WTC11 (cell line): ENCODE results near the gene MT1B. TPM values are rescaled to one million over a fixed set of nuclear protein-coding genes. Genes with fewer than 3 reads are reported as not detected.

ENCODE experiments used
- ATAC-seq: fragments of 200-7000 bp; cut with Tn5 transposase; 2 replicates; pipeline ENCODE4 v1.10.0; 2021; ENCODE audit warnings: mild to moderate bottlenecking, moderate library complexity
- CTCF ChIA-PET: fragments of 300-600 bp; sonication (Branson Sonifier 250); formaldehyde crosslinking; loops from one replicate; lab custom pipeline; 2021; ENCODE audit warnings: antibody characterized with exemption; lab: Charles Lee
- POLR2A ChIA-PET: fragments of 350-600 bp; sonication (Branson Sonifier 250); formaldehyde crosslinking; loops from one replicate; lab custom pipeline; 2021; ENCODE audit warnings: antibody characterized with exemption; lab: Charles Lee
- DNase-seq: peaks from one replicate; pipeline ENCODE4 v3.0.0; 2021; ENCODE audit warnings: low spot score
- H3K27ac Mint-ChIP-seq: 2 replicates; pipeline ENCODE4 v1.8.0; 2021; ENCODE audit warnings: mixed read lengths
- H3K27me3 Mint-ChIP-seq: 2 replicates; pipeline ENCODE4 v1.8.0; 2021; ENCODE audit warnings: low read depth, mild to moderate bottlenecking, moderate library complexity, mixed read lengths
- H3K36me3 Mint-ChIP-seq: 2 replicates; pipeline ENCODE4 v1.8.0; 2021; ENCODE audit warnings: mixed read lengths
- H3K4me1 Mint-ChIP-seq: 2 replicates; pipeline ENCODE4 v1.8.0; 2022; ENCODE audit warnings: mixed read lengths
- H3K4me3 Mint-ChIP-seq: 2 replicates; pipeline ENCODE4 v1.8.0; 2021; ENCODE audit warnings: mild to moderate bottlenecking, moderate library complexity, mixed read lengths
- H3K9me3 Mint-ChIP-seq: 2 replicates; pipeline ENCODE4 v1.8.0; 2021; ENCODE audit warnings: mixed read lengths
- ETV6 ChIP-seq: sonication (generic); formaldehyde crosslinking; IDR thresholded peaks from 2 replicates; pipeline ENCODE4 v1.8.1; 2022; ENCODE audit warnings: mild to moderate bottlenecking, missing genetic modification reagents
- JUN ChIP-seq: sonication (generic); formaldehyde crosslinking; IDR thresholded peaks from 2 replicates; pipeline ENCODE4 v1.8.0; 2023; ENCODE audit warnings: mild to moderate bottlenecking, missing genetic modification reagents
- NFATC4 ChIP-seq: fragments of 250-450 bp; sonication (Bioruptor Pico); IDR thresholded peaks from 2 replicates; pipeline ENCODE4 v1.9.0; 2021; ENCODE audit warnings: mild to moderate bottlenecking
- NR3C1 ChIP-seq: sonication (generic); formaldehyde crosslinking; conservative IDR thresholded peaks from 2 replicates; pipeline ENCODE4 v1.8.1; 2023; ENCODE audit warnings: low read depth, mild to moderate bottlenecking, missing genetic modification reagents
- SMAD3 ChIP-seq: sonication (generic); formaldehyde crosslinking; IDR thresholded peaks from 2 replicates; pipeline ENCODE4 v1.8.0; 2022; ENCODE audit warnings: missing genetic modification reagents, mild to moderate bottlenecking, borderline replicate concordance
- SP1 ChIP-seq: sonication (generic); formaldehyde crosslinking; conservative IDR thresholded peaks from 2 replicates; pipeline ENCODE4 v1.8.1; 2022; ENCODE audit warnings: missing genetic modification reagents
- total RNA-seq: library from RNA; stranded (reverse); gene quantifications from 3 replicates; pipeline ENCODE4 v1.2.3, GENCODE V29; 2021
- TF ChIP-seq, protein P1 (sequence below): fragments of 250-450 bp; sonication (Bioruptor Pico); IDR thresholded peaks from 2 replicates; pipeline ENCODE4 v1.9.0; 2021; ENCODE audit warnings: mild to moderate bottlenecking
- TF ChIP-seq, protein P2 (sequence below): fragments of 250-450 bp; sonication (Bioruptor Pico); IDR thresholded peaks from 2 replicates; pipeline ENCODE4 v1.9.0; 2021; ENCODE audit warnings: mild to moderate bottlenecking
- TF ChIP-seq, protein P3 (sequence below): fragments of 250-450 bp; sonication (Bioruptor Pico); IDR thresholded peaks from 2 replicates; pipeline ENCODE4 v1.9.0; 2021; ENCODE audit warnings: moderate library complexity, mild to moderate bottlenecking, inconsistent platforms, borderline replicate concordance
- TF ChIP-seq, protein P4 (sequence below): sonication (generic); formaldehyde crosslinking; conservative IDR thresholded peaks from 2 replicates; pipeline ENCODE4 v1.8.1; 2022; ENCODE audit warnings: mild to moderate bottlenecking, missing genetic modification reagents
- TF ChIP-seq, protein P5 (sequence below): fragments of 250-450 bp; sonication (Bioruptor Pico); IDR thresholded peaks from 2 replicates; pipeline ENCODE4 v1.8.0; 2021; ENCODE audit warnings: mild to moderate bottlenecking
- TF ChIP-seq, protein P6 (sequence below): sonication (generic); formaldehyde crosslinking; IDR thresholded peaks from 2 replicates; pipeline ENCODE4 v1.8.0; 2023; ENCODE audit warnings: missing genetic modification reagents, mild to moderate bottlenecking, borderline replicate concordance
- TF ChIP-seq, protein P7 (sequence below): sonication (generic); formaldehyde crosslinking; IDR thresholded peaks from 2 replicates; pipeline ENCODE4 v1.8.1; 2022; ENCODE audit warnings: low read depth, mild to moderate bottlenecking, moderate library complexity, missing genetic modification reagents, borderline replicate concordance

Gene MT1B
- total RNA-seq, 1 experiment from 2014 or later, result not detected

DNA sequence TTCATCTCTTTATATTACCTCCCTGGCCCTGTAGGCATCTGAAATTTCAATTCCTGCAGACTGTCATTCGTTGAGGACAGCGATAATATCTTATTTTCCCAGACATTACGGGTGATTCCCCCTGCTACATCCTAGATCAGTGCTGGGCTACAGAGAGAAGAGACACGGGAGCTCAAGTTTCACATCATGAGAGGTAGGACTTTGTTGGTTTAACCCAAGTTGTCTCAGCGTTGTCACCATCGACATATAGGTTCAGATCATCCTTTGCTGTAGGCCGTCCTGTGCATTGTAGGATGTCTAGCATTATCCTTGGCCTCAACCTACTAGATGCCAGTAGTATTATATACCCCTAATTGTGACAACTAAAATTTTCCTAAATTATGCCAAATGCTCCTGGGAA lies 49.8 kb downstream of the MT1B start:
- peak; percentile 55; the same call in 1 of the 2 replicates for ATAC-seq
- POLR2A ChIA-PET, result interaction anchor here (1.1 to 2.3 kb wide), 6 partner anchors 19 to 250 kb away, joined by 3 to 10 read pairs (median 4); partner anchors contain the start of genes MT1E, MT1X, MT2A and NUDT21
- TF ChIP-seq, protein P1, sequence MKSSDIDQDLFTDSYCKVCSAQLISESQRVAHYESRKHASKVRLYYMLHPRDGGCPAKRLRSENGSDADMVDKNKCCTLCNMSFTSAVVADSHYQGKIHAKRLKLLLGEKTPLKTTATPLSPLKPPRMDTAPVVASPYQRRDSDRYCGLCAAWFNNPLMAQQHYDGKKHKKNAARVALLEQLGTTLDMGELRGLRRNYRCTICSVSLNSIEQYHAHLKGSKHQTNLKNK (CRISPR knock-in tag), result no peak
- no peak for TF ChIP-seq ETV6
- TF ChIP-seq, protein P2, sequence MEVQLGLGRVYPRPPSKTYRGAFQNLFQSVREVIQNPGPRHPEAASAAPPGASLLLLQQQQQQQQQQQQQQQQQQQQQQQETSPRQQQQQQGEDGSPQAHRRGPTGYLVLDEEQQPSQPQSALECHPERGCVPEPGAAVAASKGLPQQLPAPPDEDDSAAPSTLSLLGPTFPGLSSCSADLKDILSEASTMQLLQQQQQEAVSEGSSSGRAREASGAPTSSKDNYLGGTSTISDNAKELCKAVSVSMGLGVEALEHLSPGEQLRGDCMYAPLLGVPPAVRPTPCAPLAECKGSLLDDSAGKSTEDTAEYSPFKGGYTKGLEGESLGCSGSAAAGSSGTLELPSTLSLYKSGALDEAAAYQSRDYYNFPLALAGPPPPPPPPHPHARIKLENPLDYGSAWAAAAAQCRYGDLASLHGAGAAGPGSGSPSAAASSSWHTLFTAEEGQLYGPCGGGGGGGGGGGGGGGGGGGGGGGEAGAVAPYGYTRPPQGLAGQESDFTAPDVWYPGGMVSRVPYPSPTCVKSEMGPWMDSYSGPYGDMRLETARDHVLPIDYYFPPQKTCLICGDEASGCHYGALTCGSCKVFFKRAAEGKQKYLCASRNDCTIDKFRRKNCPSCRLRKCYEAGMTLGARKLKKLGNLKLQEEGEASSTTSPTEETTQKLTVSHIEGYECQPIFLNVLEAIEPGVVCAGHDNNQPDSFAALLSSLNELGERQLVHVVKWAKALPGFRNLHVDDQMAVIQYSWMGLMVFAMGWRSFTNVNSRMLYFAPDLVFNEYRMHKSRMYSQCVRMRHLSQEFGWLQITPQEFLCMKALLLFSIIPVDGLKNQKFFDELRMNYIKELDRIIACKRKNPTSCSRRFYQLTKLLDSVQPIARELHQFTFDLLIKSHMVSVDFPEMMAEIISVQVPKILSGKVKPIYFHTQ (CRISPR knock-in tag), result no peak
- TF ChIP-seq NR3C1, result no peak
- TF ChIP-seq, protein P3, sequence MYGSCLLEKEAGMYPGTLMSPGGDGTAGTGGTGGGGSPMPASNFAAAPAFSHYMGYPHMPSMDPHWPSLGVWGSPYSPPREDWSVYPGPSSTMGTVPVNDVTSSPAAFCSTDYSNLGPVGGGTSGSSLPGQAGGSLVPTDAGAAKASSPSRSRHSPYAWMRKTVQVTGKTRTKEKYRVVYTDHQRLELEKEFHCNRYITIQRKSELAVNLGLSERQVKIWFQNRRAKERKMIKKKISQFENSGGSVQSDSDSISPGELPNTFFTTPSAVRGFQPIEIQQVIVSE (CRISPR knock-in tag), result no peak
- TF ChIP-seq NFATC4, result no peak
- TF ChIP-seq, protein P4, sequence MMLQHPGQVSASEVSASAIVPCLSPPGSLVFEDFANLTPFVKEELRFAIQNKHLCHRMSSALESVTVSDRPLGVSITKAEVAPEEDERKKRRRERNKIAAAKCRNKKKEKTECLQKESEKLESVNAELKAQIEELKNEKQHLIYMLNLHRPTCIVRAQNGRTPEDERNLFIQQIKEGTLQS (CRISPR knock-in tag), result no peak
- no peak for TF ChIP-seq JUN
- TF ChIP-seq, protein P5, sequence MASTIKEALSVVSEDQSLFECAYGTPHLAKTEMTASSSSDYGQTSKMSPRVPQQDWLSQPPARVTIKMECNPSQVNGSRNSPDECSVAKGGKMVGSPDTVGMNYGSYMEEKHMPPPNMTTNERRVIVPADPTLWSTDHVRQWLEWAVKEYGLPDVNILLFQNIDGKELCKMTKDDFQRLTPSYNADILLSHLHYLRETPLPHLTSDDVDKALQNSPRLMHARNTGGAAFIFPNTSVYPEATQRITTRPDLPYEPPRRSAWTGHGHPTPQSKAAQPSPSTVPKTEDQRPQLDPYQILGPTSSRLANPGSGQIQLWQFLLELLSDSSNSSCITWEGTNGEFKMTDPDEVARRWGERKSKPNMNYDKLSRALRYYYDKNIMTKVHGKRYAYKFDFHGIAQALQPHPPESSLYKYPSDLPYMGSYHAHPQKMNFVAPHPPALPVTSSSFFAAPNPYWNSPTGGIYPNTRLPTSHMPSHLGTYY (CRISPR knock-in tag), result no peak
- TF ChIP-seq, protein P6, sequence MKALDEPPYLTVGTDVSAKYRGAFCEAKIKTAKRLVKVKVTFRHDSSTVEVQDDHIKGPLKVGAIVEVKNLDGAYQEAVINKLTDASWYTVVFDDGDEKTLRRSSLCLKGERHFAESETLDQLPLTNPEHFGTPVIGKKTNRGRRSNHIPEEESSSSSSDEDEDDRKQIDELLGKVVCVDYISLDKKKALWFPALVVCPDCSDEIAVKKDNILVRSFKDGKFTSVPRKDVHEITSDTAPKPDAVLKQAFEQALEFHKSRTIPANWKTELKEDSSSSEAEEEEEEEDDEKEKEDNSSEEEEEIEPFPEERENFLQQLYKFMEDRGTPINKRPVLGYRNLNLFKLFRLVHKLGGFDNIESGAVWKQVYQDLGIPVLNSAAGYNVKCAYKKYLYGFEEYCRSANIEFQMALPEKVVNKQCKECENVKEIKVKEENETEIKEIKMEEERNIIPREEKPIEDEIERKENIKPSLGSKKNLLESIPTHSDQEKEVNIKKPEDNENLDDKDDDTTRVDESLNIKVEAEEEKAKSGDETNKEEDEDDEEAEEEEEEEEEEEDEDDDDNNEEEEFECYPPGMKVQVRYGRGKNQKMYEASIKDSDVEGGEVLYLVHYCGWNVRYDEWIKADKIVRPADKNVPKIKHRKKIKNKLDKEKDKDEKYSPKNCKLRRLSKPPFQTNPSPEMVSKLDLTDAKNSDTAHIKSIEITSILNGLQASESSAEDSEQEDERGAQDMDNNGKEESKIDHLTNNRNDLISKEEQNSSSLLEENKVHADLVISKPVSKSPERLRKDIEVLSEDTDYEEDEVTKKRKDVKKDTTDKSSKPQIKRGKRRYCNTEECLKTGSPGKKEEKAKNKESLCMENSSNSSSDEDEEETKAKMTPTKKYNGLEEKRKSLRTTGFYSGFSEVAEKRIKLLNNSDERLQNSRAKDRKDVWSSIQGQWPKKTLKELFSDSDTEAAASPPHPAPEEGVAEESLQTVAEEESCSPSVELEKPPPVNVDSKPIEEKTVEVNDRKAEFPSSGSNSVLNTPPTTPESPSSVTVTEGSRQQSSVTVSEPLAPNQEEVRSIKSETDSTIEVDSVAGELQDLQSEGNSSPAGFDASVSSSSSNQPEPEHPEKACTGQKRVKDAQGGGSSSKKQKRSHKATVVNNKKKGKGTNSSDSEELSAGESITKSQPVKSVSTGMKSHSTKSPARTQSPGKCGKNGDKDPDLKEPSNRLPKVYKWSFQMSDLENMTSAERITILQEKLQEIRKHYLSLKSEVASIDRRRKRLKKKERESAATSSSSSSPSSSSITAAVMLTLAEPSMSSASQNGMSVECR (CRISPR knock-in tag), result no peak
- TF ChIP-seq, protein P7, sequence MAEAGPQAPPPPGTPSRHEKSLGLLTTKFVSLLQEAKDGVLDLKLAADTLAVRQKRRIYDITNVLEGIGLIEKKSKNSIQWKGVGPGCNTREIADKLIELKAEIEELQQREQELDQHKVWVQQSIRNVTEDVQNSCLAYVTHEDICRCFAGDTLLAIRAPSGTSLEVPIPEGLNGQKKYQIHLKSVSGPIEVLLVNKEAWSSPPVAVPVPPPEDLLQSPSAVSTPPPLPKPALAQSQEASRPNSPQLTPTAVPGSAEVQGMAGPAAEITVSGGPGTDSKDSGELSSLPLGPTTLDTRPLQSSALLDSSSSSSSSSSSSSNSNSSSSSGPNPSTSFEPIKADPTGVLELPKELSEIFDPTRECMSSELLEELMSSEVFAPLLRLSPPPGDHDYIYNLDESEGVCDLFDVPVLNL (CRISPR knock-in tag), result no peak
- TF ChIP-seq SP1, result no peak
- TF ChIP-seq SMAD3 (CRISPR knock-in tag), result no peak
- peaks cover 11% of the 10 kb centered on the region for H3K9me3 Mint-ChIP-seq
- peaks cover 17% of the 10 kb centered on the region for H3K4me1 Mint-ChIP-seq
- H3K4me3 Mint-ChIP-seq, result no peak overlapping the region
- CTCF ChIA-PET, result interaction anchor here (0.7 to 3.3 kb wide), 47 partner anchors 9 to 232 kb away, joined by 3 to 46 read pairs (median 7); partner anchors contain the start of genes MT1E, MT1F, MT1G and MT1H
- DNase-seq, result no peak
- peaks cover 2% of the 10 kb centered on the region for H3K27me3 Mint-ChIP-seq
- H3K36me3 Mint-ChIP-seq, result peaks cover 5% of the 10 kb centered on the region; the same call in 1 of the 2 replicates
- no peak overlapping the region for H3K27ac Mint-ChIP-seq

Other genes starting within 250 kb of the MT1B start
- gene AMFR, start 226.3 kb upstream of the MT1B start, total RNA-seq, result 31.2 to 34.5 TPM (median 31.7 TPM) in 3 replicates
- 247 to 263 TPM (median 259 TPM) in 3 replicates for gene NUDT21, start 200.6 kb upstream of the MT1B start, total RNA-seq
- 50.5 to 52.2 TPM (median 50.7 TPM) in 3 replicates for gene OGFOD1, start 200.3 kb upstream of the MT1B start, total RNA-seq
- gene BBS2, start 131.9 kb upstream of the MT1B start, total RNA-seq, result 19.1 to 25.7 TPM (median 24.1 TPM) in 3 replicates
- gene MT4, start 86.8 kb upstream of the MT1B start, total RNA-seq, result not detected in 3 replicates
- gene MT3, start 62.4 kb upstream of the MT1B start, total RNA-seq, result 0.71 to 1.2 TPM (median 0.77 TPM) in 3 replicates
- 139 to 173 TPM (median 149 TPM) in 3 replicates for gene MT2A, start 43.3 kb upstream of the MT1B start, total RNA-seq
- 92.7 to 114 TPM (median 103 TPM) in 3 replicates for gene MT1E, start 26.1 kb upstream of the MT1B start, total RNA-seq
- 4.5 to 4.8 TPM (median 4.7 TPM) in 3 replicates for gene MT1M, start 19.2 kb upstream of the MT1B start, total RNA-seq
- 0.94 to 2.8 TPM in 2 of 3 replicates, not detected in the other for gene MT1A, start 13.2 kb upstream of the MT1B start, total RNA-seq
- 50.6 to 60.2 TPM (median 58.2 TPM) in 3 replicates for gene MT1F, start 6.1 kb downstream of the MT1B start, total RNA-seq
- 326 to 361 TPM (median 333 TPM) in 3 replicates for gene MT1G, start 16.2 kb downstream of the MT1B start, total RNA-seq
- gene MT1H, start 17.9 kb downstream of the MT1B start, total RNA-seq, result 122 to 164 TPM (median 159 TPM) in 3 replicates
- gene MT1X, start 30.6 kb downstream of the MT1B start, total RNA-seq, result 328 to 466 TPM (median 465 TPM) in 3 replicates
- gene NUP93, start 78.2 kb downstream of the MT1B start, total RNA-seq, result 167 to 185 TPM (median 175 TPM) in 3 replicates
- gene SLC12A3, start 213.3 kb downstream of the MT1B start, total RNA-seq, result 0.05 to 0.09 TPM in 2 of 3 replicates, not detected in the other